ENCODE data around the gene CARNS1.

The CARNS1 gene

DNA sequence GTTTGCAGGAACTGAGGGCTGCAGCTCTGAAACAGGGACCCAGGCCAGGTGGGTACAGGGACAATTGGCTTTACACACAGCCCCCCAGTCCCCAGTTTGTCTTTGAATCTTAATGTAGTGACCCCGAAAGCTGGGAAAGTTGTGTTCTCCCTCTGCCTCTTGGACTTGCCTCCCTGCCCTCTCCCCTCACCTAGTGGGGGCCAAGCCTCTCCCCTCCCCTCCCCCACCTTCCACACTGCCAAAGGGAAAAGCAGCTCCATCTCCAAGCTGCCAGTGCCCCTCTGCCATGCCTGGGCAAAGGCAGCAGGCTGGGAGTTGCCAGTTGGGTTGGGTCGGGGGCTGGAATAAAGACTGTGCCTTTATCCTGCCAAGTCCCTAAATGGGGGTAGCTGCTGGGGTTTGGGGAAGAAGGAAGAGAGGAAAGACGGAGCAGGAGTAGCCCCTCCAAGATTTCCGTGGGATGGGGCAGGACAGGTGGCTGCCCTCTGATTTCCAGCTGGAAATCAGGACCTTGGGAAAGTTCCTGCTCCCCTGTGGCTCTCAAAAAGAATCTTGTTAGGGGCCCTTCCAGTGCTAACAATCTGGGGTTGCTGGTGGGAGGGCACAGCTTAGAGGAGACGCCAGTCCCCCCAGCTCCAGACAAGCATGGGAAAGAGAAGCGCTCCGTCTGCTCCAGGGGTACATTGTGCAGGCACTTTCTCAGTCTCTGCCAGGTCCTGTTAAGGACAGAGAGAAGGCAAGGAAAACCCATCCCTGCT lies 39.2 kb upstream of the CARNS1 start:
- no peak for DNase-seq (ENCODE audit: low read depth)

DNA sequence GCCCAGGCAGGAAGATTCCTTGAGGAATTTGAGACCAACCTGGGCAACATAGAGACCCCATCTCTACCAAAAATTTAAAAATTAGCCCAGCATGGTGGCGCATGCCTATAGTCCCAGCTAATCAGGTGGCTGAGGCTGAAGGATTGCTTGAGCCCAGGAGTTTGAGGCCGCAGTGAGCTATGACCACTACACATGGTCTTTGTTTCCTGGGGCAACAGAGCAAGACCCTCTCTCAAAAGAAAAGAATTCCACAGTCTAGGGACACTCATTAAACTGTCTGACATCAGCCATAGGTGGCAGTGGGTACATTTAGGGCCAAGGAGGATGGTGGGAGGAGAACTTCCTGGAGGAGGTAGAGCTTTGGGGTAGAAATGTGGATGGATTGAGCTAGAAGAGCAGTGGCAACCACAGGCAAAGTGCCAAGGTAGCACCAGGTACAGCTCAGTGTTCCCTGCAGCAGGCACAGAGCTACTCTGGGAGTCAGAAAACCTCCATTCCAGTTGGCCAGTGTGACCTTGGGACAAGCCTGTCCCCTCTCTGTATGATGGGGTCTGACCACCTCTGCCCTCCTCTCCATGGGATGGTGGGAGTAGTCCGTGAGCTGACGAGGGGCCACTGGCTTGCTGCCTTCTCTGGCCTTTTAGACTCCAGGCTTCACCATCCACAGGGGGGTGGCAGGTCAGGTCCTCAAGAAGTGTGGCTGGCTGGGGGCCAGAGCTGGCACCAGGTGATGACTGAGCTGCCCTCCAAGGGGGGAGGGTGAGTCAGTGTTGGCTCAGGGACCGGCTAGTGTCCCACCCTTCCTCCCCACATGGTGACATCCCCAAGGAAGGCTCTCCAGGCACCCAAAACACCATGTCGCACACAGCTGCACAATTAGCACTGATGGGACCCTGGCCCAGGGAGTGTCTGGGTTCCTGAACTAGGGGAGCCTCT lies 38.3 kb upstream of the CARNS1 start:
- no peak for DNase-seq (ENCODE audit: low read depth)

GRCh38 chr11:67378544-67378943 lies 36.9 kb upstream of the CARNS1 start:
- no peak for DNase-seq (ENCODE audit: low read depth)

DNA sequence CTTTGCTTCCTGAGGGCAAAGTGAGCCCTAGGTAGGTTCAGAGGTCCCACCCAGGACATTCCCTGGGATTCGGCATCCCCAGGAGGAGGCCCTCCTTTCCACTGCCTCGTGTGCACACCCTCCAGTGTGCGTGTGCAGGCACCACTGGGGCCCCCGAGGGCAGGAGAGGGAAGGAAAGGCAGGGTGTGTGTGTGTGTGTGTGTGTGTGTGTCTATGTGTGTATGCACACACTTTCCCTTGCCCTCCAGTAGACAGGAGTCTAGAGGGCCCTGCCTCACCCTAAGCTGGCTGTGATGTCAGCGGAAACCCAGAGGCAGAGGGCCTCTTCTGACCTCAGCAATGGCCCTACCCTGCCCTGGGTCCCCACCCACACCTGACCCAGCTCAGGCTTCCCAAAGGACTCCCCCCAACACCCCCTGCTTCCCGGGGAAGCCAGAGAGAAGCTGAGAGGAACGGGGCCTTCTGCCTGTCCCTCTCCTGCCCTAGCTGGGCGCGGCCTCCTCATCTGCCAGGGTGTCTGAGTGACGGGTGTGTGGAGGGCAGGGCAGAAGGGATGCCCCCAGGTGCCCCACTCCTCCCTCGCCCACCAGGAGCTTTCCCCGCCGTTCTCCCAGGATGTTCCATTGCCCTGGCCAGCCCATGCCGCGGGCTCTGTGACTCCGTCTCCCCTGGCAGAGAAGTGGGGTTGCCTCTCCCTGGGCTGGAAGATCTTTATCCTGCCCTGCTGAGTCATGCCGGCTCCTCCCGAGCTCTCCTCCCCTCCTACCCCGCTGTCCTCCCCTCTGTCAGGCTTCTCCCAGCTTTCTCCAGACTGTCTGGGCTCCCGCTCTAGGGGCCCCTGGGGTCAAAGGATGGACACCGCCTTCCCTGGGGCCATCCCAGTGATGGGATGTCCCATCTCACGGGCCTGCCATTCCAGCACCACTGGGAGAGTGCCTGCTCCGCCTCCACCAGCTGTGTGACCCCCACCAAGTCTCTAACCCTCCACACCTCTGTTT lies 36.1 kb upstream of the CARNS1 start:
- peak; percentile 62 for DNase-seq (ENCODE audit: low read depth)

- no peak for DNase-seq (ENCODE audit: low read depth)
Measured at GRCh38 chr11:67381244-67381972, 34.1 kb upstream of the CARNS1 start.

DNA sequence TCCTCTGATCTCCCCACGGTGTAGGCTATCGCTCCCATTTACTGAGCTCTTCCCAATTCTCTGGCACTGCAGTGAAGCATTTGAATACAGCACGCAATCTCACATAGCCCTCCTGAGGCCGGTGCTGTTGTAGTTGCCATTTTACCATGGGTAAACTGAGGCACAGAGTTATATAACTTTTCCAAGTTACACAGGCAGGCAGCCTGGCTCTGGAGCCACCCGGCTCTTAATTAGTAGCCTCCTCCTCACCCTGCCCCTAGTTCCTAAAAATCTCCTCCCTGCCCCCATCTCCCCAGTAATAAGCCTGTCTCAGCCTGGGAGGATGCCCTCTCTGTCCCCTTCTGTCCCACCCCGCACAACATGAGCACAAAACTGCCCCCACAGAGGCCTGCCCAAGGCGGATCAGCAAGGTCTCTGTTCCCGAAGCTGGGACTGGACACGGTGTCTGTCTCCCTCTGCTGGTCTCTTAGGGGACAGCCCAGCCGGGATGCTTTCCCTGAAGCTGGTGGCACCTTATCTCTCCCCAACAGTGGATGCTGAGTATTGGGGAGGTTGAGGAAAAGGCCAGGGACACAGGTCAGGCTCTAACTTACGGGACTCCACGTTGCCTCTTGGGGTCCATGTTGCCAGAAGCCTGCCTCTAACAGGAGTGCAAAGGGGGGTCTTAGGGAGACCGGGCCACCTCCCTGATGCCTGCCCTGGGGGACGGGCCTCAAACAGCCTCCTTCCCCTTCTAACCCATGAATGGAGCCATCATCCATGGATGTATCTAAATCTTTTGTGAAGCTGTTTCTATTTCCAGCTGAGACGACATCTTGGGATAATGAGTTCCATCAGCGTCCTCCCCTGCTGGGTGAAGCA lies 33.0 kb upstream of the CARNS1 start:
- peak; percentile 65 for DNase-seq (ENCODE audit: low read depth)

DNA sequence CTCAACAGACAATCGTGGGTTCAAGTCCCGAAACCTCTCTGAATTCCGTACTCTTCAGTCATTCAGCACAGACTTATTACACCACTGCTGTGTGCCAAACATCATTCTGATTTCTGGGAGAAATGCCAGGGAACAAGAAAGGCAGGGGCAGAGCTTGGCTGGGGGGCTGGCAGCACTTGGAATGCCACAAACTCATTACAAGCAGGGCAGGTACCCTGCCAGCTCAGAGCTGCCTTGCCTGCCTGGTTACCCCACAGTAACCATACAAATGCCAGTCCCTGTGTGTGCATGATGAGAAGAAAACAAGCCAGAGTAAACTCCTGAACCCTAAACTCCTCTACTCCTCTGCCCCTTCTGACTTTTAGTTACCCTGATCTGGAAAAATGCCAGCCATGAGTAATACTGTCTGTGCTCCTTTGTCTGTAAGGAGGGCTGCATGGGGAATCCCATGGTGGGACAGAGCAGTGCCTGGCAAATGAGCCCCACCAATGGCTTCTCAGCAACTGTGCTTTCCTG lies 30.6 kb upstream of the CARNS1 start:
- DNase-seq (ENCODE audit: low read depth), result peak; percentile 53

GRCh38 chr11:67387069-67387468 lies 28.4 kb upstream of the CARNS1 start:
- DNase-seq (ENCODE audit: low read depth), result no peak

- no peak for DNase-seq (ENCODE audit: low read depth)
Measured at GRCh38 chr11:67387518-67387917, 28.0 kb upstream of the CARNS1 start.

- no peak for DNase-seq (ENCODE audit: low read depth)
Measured at GRCh38 chr11:67389477-67389876, 26.0 kb upstream of the CARNS1 start.

GRCh38 chr11:67390947-67391303 lies 24.6 kb upstream of the CARNS1 start:
- DNase-seq (ENCODE audit: low read depth), result no peak

GRCh38 chr11:67391304-67392182 lies 23.9 kb upstream of the CARNS1 start, which contains the start of gene RAD9A:
Gene RAD9A, plus strand, starts transcription at chr11:67391986. Its CDS starts 59 bp downstream, at chr11:67392045.
- peak; percentile 89 for DNase-seq (ENCODE audit: low read depth)

DNA sequence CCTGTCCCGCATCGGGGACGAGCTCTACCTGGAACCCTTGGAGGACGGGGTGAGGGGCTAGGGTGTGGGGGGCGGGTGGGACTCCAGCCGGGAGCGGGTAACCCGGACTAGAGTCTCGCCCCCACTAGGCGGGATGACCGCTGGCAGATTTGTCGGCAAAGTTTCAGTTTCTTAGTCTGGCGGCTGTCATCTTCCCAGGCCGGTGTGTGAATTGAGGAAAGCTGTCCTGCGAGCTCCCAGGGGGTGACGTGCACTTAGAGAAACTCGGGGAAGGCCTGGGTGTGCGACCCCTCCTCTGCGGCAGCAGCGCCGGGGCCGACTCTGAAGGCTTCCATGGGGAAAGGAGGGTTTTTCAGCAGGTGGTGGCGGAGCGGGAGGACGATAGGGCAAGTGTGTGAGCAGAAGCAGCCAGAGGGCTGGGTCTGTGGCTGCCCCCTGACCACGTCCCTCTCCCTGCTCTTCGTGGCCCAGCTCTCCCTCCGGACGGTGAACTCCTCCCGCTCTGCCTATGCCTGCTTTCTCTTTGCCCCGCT lies 23.2 kb upstream of the CARNS1 start:
- no peak for DNase-seq (ENCODE audit: low read depth)

- no peak for DNase-seq (ENCODE audit: low read depth)
Measured at GRCh38 chr11:67393437-67393836, 22.0 kb upstream of the CARNS1 start.

GRCh38 chr11:67393990-67394389 lies 21.5 kb upstream of the CARNS1 start:
- no peak for DNase-seq (ENCODE audit: low read depth)

- no peak for DNase-seq (ENCODE audit: low read depth)
Measured at GRCh38 chr11:67395555-67396258, 19.8 kb upstream of the CARNS1 start.

DNA sequence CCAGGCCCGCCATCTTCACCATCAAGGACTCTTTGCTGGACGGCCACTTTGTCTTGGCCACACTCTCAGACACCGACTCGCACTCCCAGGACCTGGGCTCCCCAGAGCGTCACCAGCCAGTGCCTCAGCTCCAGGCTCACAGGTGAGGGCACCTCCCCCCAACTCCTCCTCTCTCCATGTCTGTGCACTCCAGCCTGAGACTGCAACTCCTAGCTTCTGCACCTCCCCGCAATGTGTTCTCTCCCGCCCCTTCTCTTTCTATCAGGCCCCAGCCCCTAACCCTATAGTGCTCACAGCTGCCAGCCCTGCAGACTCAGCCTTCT lies 19.3 kb upstream of the CARNS1 start:
- no peak for DNase-seq (ENCODE audit: low read depth)

All from iris pigment epithelial cell (primary cell).